ENCODE data around the gene CELSR1. TPM values are rescaled to one million over a fixed set of nuclear protein-coding genes. Genes with fewer than 3 reads are reported as not detected.

Gene CELSR1
- total and polyA plus RNA-seq, 2 donors (not counting 1 experiment from before 2014, with no cell fraction given): 30.2 to 34.8 TPM

DNA sequence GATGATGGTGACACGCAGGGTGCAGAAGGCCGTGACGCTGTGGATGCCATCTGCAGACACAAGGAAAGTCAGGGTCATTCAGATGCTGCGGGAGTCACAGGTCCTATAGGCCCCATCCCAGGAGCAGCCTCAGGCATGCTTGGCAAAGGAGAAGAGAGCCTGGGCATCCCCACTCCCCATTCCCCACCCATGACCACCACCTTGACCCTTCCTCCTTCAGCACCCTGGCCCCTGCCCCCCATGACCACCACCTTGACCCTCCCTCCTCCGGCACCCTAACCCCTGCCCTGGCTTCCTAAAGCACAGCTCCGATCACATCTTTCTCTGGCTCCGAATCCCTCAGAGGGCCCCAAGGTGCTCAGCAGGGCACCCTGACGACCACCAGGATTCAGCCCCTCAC lies 73.1 kb downstream of the CELSR1 start:
- CTCF ChIA-PET: no interaction called here
- 91% methylated on average over 8 of the region's 8 CpGs for WGBS (ENCODE audit: insufficient coverage)

GRCh38 chr22:46463435-46464227 lies 73.8 kb downstream of the CELSR1 start:
- intact Hi-C loops (cut with micrococcal nuclease): no loop called here
- H3K9me3 ChIP-seq (ENCODE audit: control extremely low read depth in 1 of 3, control insufficient read depth in 2 of 3, insufficient read depth in 1 of 3, low read length in 2 of 3): peaks cover 0 to 5% (median 0%) of the 10 kb centered on the region in 3 donors
- no peak overlapping the region for H3K4me2 ChIP-seq (replicated peaks; ENCODE audit: low read depth, low read length, poor library complexity, severe bottlenecking)
- 97% methylated on average over 69 of the region's 70 CpGs for WGBS (ENCODE audit: insufficient coverage)
- peaks cover 0 to 6% of the 10 kb centered on the region in 2 donors for H3K4me1 ChIP-seq (ENCODE audit: control insufficient read depth in 2 of 2, insufficient read depth in 2 of 2, low read length in 2 of 2)
- Mint-ChIP-seq H3K4me1 (no peaks in the 10 kb centered on the region), H3K9me3 (ENCODE audit: insufficient read depth) (no peaks in the 10 kb centered on the region), H3K27ac (no peak overlapping the region), H3K4me3 (no peak overlapping the region), H3K27me3 (peaks cover 12% of the 10 kb centered on the region)
- no peak overlapping the region for H3K9ac ChIP-seq (ENCODE audit: low read length)
- no peaks in the 10 kb centered on the region for H4K20me1 ChIP-seq (ENCODE audit: control insufficient read depth, insufficient read depth, low read length, poor library complexity, severe bottlenecking)
- TF ChIP-seq, protein P1, sequence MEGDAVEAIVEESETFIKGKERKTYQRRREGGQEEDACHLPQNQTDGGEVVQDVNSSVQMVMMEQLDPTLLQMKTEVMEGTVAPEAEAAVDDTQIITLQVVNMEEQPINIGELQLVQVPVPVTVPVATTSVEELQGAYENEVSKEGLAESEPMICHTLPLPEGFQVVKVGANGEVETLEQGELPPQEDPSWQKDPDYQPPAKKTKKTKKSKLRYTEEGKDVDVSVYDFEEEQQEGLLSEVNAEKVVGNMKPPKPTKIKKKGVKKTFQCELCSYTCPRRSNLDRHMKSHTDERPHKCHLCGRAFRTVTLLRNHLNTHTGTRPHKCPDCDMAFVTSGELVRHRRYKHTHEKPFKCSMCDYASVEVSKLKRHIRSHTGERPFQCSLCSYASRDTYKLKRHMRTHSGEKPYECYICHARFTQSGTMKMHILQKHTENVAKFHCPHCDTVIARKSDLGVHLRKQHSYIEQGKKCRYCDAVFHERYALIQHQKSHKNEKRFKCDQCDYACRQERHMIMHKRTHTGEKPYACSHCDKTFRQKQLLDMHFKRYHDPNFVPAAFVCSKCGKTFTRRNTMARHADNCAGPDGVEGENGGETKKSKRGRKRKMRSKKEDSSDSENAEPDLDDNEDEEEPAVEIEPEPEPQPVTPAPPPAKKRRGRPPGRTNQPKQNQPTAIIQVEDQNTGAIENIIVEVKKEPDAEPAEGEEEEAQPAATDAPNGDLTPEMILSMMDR (IDR thresholded peaks at IDR 0.05): no peak
- no peak for TF ChIP-seq EZH2 (IDR thresholded peaks at IDR 0.05; ENCODE audit: borderline replicate concordance, insufficient read depth, low read depth, low read length, poor library complexity, severe bottlenecking)
- H3K4me3 ChIP-seq (ENCODE audit: control extremely low read depth in 1 of 5, extremely low read depth in 1 of 5, insufficient read depth in 1 of 5, low read depth in 2 of 5, low read length in 4 of 5): no peak overlapping the region
- ChIA-PET POLR2A (no interaction called here), CTCF (no interaction called here)
- no peak overlapping the region for H2AFZ ChIP-seq (ENCODE audit: insufficient read depth, low read depth, low read length, poor library complexity, severe bottlenecking)
- H3K27ac ChIP-seq (ENCODE audit: low read length in 2 of 2): no peak overlapping the region
- peaks cover 0 to 11% (median 0%) of the 10 kb centered on the region in 4 experiments for H3K27me3 ChIP-seq (replicated peaks in 1 of 4; ENCODE audit: control extremely low read depth in 1 of 4, control insufficient read depth in 3 of 4, insufficient read depth in 4 of 4, low read length in 3 of 4)
- H3K36me3 ChIP-seq (replicated peaks in 1 of 2; ENCODE audit: control extremely low read depth in 1 of 2, control insufficient read depth in 1 of 2, extremely low read depth in 1 of 2, insufficient read depth in 2 of 2, low read length in 1 of 2): no peaks in the 10 kb centered on the region
- no peak for ATAC-seq (ENCODE audit: low read depth)
- no peaks in the 10 kb centered on the region for H3K79me2 ChIP-seq (ENCODE audit: control insufficient read depth, insufficient read depth, low read length)
- DNase-seq: no peak

More for the DNA sequence above, 73.1 kb downstream of the CELSR1 start:
- Histone ChIP-seq H3K4me2 (replicated peaks; ENCODE audit: low read depth, low read length, poor library complexity, severe bottlenecking) (no peak overlapping the region), H3K4me1 (ENCODE audit: control insufficient read depth in 2 of 2, insufficient read depth in 2 of 2, low read length in 2 of 2) (peaks cover 0 to 6% of the 10 kb centered on the region in 2 donors), H2AFZ (ENCODE audit: insufficient read depth, low read depth, low read length, poor library complexity, severe bottlenecking) (no peak overlapping the region), H3K4me3 (ENCODE audit: control extremely low read depth in 1 of 5, extremely low read depth in 1 of 5, insufficient read depth in 1 of 5, low read depth in 2 of 5, low read length in 4 of 5) (no peak overlapping the region), H3K9ac (ENCODE audit: low read length) (no peak overlapping the region), H3K36me3 (replicated peaks in 1 of 2; ENCODE audit: control extremely low read depth in 1 of 2, control insufficient read depth in 1 of 2, extremely low read depth in 1 of 2, insufficient read depth in 2 of 2, low read length in 1 of 2) (no peaks in the 10 kb centered on the region), H3K9me3 (ENCODE audit: control extremely low read depth in 1 of 3, control insufficient read depth in 2 of 3, insufficient read depth in 1 of 3, low read length in 2 of 3) (peaks cover 0 to 5% (median 0%) of the 10 kb centered on the region in 3 donors), H4K20me1 (ENCODE audit: control insufficient read depth, insufficient read depth, low read length, poor library complexity, severe bottlenecking) (no peaks in the 10 kb centered on the region), H3K27ac (ENCODE audit: low read length in 2 of 2) (no peak overlapping the region), H3K79me2 (ENCODE audit: control insufficient read depth, insufficient read depth, low read length) (no peaks in the 10 kb centered on the region), H3K27me3 (replicated peaks in 1 of 4; ENCODE audit: control extremely low read depth in 1 of 4, control insufficient read depth in 3 of 4, insufficient read depth in 4 of 4, low read length in 3 of 4) (peaks cover 0 to 11% (median 0%) of the 10 kb centered on the region in 4 experiments)
- Mint-ChIP-seq H3K9me3 (ENCODE audit: insufficient read depth) (no peaks in the 10 kb centered on the region), H3K27me3 (peaks cover 11% of the 10 kb centered on the region), H3K4me3 (no peak overlapping the region), H3K27ac (no peak overlapping the region), H3K4me1 (no peaks in the 10 kb centered on the region)
- TF ChIP-seq, protein P1 (IDR thresholded peaks at IDR 0.05): no peak
- POLR2A ChIA-PET: no interaction called here
- ATAC-seq (ENCODE audit: low read depth): no peak
- intact Hi-C loops (cut with micrococcal nuclease): no loop called here
- DNase-seq: no peak
